Keratinocyte (primary cell): ENCODE results near the gene ABCA7. TPM values are rescaled to one million over a fixed set of nuclear protein-coding genes. Genes with fewer than 3 reads are reported as not detected.
A peak's percentile ranks its signal among the peaks of the same experiment; 100 is the strongest.

Experiments used
- DNase-seq: peaks from one replicate; pipeline ENCODE4 v3.0.0-alpha.2; 2011; ENCODE audit warnings: low read depth, missing footprints, low spot score
- FAIRE-seq: peaks from 2 replicates; lab custom pipeline; 2011; peaks lifted over from hg19 to GRCh38; lab: Jason Lieb, UNC
- H2AFZ ChIP-seq: 2 replicates; pipeline ENCODE4 v1.6.0; 2012; ENCODE audit warnings: low read length, control low read depth, inconsistent platforms; ENCODE audit not compliant: control insufficient read depth
- H3K27ac ChIP-seq: 2 replicates; pipeline ENCODE4 v1.5.1; 2011; ENCODE audit warnings: low read length; ENCODE audit not compliant: control insufficient read depth, insufficient read depth
- H3K27me3 ChIP-seq: 3 replicates; pipeline ENCODE4 v1.6.0; 2011; ENCODE audit warnings: low read length; ENCODE audit not compliant: control insufficient read depth, insufficient read depth; ENCODE audit errors: extremely low read depth
- H3K36me3 ChIP-seq, 2 experiments: 2 replicates in 1 of 2; 3 replicates in 1 of 2; pipeline ENCODE4 v1.5.1; 2011; ENCODE audit warnings: low read length in 2 of 2, mild to moderate bottlenecking in 1 of 2; ENCODE audit not compliant: control insufficient read depth in 2 of 2, insufficient read depth in 2 of 2; ENCODE audit errors: extremely low read depth in 1 of 2
- H3K4me1 ChIP-seq: 3 replicates; pipeline ENCODE4 v1.5.1; 2011; ENCODE audit warnings: low read length; ENCODE audit not compliant: control insufficient read depth, insufficient read depth; ENCODE audit errors: extremely low read depth
- H3K4me2 ChIP-seq: 3 replicates; pipeline ENCODE4 v1.6.0; 2011; ENCODE audit warnings: low read depth, low read length; ENCODE audit not compliant: control insufficient read depth, insufficient read depth; ENCODE audit errors: extremely low read depth
- H3K4me3 ChIP-seq, 3 experiments: fragments of 200-600 bp in 1 of 3; sonication (generic) in 1 of 3; 2 replicates in 2 of 3; 3 replicates in 1 of 3; pipeline ENCODE4 v1.5.1; 2011 to 2016; ENCODE audit warnings: low read length in 3 of 3, mild to moderate bottlenecking in 3 of 3, control low read depth in 2 of 3, inconsistent platforms in 1 of 3, low read depth in 1 of 3, mixed read lengths in 1 of 3, mixed run types in 1 of 3, moderate library complexity in 1 of 3; ENCODE audit not compliant: control insufficient read depth in 2 of 3, insufficient read depth in 2 of 3; ENCODE audit errors: extremely low read depth in 1 of 3
- H3K79me2 ChIP-seq: 2 replicates; pipeline ENCODE4 v1.6.0; 2012; ENCODE audit warnings: low read length; ENCODE audit not compliant: control insufficient read depth, insufficient read depth
- H3K9ac ChIP-seq: 3 replicates; pipeline ENCODE4 v1.6.0; 2011; ENCODE audit warnings: low read length; ENCODE audit not compliant: control insufficient read depth, insufficient read depth; ENCODE audit errors: extremely low read depth
- H3K9me1 ChIP-seq: 3 replicates; pipeline ENCODE4 v1.6.0; 2011; ENCODE audit warnings: low read length; ENCODE audit not compliant: control insufficient read depth, insufficient read depth; ENCODE audit errors: extremely low read depth
- H3K9me3 ChIP-seq: 2 replicates; pipeline ENCODE4 v1.5.1; 2012; ENCODE audit warnings: low read depth, low read length; ENCODE audit not compliant: control insufficient read depth
- H4K20me1 ChIP-seq: 3 replicates; pipeline ENCODE4 v1.6.0; 2011; ENCODE audit warnings: low read length; ENCODE audit not compliant: control insufficient read depth, insufficient read depth; ENCODE audit errors: extremely low read depth
- EZH2 ChIP-seq: IDR thresholded peaks from one replicate; pipeline ENCODE4 v1.6.1; 2012; ENCODE audit warnings: inconsistent platforms, mild to moderate bottlenecking, low read length, moderate library complexity
- dilution Hi-C: fragments of 300-500 bp; cut with MboI; formaldehyde crosslinking; loops from one replicate; pipeline ENCODE4 v1.7.0; 2020; ENCODE audit warnings: low sequenced_read_pairs; ENCODE audit not compliant: extremely low pct_ligation_motif_present
- polyA minus RNA-seq, 3 experiments: library from RNA; depleted of rRNA, polyadenylated mRNA; stranded (reverse); fragments of >200 nt; gene quantifications; 1 replicate in 1 of 3; 2 replicates in 1 of 3; 3 replicates in 1 of 3; pipeline ENCODE4 v1.2.3, GENCODE V29; 2011
- polyA plus RNA-seq, 5 experiments: library from polyadenylated mRNA; depleted of rRNA in 3 of 5; stranded (reverse) in 3 of 5; stranded (forward) in 1 of 5; unstranded in 1 of 5; fragments of >200 nt; gene quantifications; 1 replicate in 1 of 5; 2 replicates in 3 of 5; 3 replicates in 1 of 5; pipeline versions ENCODE4 v1.2.1 to v1.2.3, GENCODE V29; 2011 to 2012; ENCODE audit warnings: missing spikeins in 2 of 5, low read depth in 1 of 5, low replicate concordance in 1 of 5
- TF ChIP-seq, protein P1 (sequence below), 3 experiments: IDR thresholded peaks in 1 of 3; conservative IDR thresholded peaks in 1 of 3; optimal IDR thresholded peaks in 1 of 3; 2 replicates in 2 of 3; 3 replicates in 1 of 3; pipeline versions ENCODE3 to v1.5.1; 2011; ENCODE audit warnings: low read length in 3 of 3, mild to moderate bottlenecking in 3 of 3, moderate library complexity in 2 of 3, control low read depth in 1 of 3, inconsistent platforms in 1 of 3; ENCODE audit not compliant: insufficient read depth in 2 of 3; ENCODE audit errors: extremely low read depth in 1 of 3

Gene ABCA7, protein sequence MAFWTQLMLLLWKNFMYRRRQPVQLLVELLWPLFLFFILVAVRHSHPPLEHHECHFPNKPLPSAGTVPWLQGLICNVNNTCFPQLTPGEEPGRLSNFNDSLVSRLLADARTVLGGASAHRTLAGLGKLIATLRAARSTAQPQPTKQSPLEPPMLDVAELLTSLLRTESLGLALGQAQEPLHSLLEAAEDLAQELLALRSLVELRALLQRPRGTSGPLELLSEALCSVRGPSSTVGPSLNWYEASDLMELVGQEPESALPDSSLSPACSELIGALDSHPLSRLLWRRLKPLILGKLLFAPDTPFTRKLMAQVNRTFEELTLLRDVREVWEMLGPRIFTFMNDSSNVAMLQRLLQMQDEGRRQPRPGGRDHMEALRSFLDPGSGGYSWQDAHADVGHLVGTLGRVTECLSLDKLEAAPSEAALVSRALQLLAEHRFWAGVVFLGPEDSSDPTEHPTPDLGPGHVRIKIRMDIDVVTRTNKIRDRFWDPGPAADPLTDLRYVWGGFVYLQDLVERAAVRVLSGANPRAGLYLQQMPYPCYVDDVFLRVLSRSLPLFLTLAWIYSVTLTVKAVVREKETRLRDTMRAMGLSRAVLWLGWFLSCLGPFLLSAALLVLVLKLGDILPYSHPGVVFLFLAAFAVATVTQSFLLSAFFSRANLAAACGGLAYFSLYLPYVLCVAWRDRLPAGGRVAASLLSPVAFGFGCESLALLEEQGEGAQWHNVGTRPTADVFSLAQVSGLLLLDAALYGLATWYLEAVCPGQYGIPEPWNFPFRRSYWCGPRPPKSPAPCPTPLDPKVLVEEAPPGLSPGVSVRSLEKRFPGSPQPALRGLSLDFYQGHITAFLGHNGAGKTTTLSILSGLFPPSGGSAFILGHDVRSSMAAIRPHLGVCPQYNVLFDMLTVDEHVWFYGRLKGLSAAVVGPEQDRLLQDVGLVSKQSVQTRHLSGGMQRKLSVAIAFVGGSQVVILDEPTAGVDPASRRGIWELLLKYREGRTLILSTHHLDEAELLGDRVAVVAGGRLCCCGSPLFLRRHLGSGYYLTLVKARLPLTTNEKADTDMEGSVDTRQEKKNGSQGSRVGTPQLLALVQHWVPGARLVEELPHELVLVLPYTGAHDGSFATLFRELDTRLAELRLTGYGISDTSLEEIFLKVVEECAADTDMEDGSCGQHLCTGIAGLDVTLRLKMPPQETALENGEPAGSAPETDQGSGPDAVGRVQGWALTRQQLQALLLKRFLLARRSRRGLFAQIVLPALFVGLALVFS (N-terminal part only)
- 7.4 to 11.0 TPM (median 7.9 TPM) in 3 replicates for polyA plus RNA-seq
- 19.5 TPM for polyA plus RNA-seq (2011; ENCODE audit: low read depth)
- 2.5 and 4.0 TPM in 2 replicates for polyA plus RNA-seq (2011; cell fraction: cytosol; rRNA removed)
- 52.2 and 76.0 TPM in 2 replicates for polyA plus RNA-seq (2011; cell fraction: nucleus; rRNA removed)
- polyA plus RNA-seq (2012; ENCODE audit: low replicate concordance), result 24.8 and 30.3 TPM in 2 replicates
- polyA minus RNA-seq, result 15.3 to 35.6 TPM (median 15.8 TPM) in 3 replicates
- 27.8 TPM for polyA minus RNA-seq (2011; cell fraction: cytosol; rRNA and poly(A)+ RNA removed)
- polyA minus RNA-seq (2011; cell fraction: nucleus; rRNA and poly(A)+ RNA removed), result 58.4 and 58.8 TPM in 2 replicates

DNA sequence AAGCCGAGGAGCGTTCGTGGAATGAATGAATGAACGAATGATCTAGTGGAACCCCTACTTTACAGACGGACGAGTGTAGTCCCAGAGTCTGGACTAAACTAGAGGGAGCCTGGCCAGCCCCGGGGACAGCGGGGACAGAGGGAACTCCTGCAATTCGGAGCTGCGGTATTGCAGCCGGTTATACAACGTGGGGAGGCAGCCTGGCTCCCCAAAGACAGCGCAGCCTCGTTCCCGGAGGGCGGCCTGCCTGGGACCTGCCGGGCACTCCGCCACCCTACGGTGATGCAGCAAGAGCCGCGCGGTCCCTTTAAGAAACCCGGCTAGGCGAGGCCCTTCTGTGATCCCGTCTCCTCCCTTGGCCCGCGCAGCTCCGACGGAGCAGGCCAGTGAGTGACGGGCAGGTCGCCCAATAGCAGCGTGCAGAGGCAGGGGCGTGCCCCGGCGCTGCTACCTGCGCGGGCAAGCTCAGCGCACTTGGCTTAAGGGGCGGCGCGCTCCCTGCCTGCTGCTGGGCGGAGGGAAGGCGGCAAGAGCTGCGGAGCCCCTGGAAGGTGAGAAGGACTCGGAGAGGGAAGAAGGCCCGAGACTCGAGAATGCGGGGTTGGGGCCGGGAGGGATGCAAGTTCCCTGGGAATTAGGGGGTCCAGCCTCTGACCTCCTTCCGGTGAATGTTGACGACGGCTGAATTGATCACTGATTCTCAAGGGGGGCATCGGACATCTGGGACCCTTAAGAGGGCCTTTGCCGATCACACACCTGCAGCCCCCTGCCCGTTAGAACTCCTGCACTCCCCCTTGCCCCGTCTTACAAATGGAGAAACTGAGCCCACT lies at the start of gene ABCA7:
Gene ABCA7 (plus strand): TSS at position 462 of the 830 bp plus-strand sequence. CDS start 1,255 bp downstream, outside the sequence.
- Histone ChIP-seq H3K36me3 (peaks cover 24 to 26% of the 10 kb centered on the region in 2 experiments), H3K27ac (peak within 1 kb of the TSS; percentile 62), H2AFZ (no peak within 1 kb of the TSS), H3K79me2 (peaks cover 9% of the 10 kb centered on the region), H3K27me3 (no peaks in the 10 kb centered on the region), H3K4me3 (peak within 1 kb of the TSS; percentile 75 to 92 (median 80)), H3K9me1 (no peaks in the 10 kb centered on the region), H3K4me2 (peak within 1 kb of the TSS; percentile 96), H3K9me3 (no peaks in the 10 kb centered on the region), H4K20me1 (peaks cover 9% of the 10 kb centered on the region), H3K4me1 (peaks cover 29% of the 10 kb centered on the region), H3K9ac (peak within 1 kb of the TSS; percentile 74)
- dilution Hi-C loops, result no loop called here
- DNase-seq, result peak; percentile 94
- TF ChIP-seq EZH2, result no peak
- TF ChIP-seq, protein P1, sequence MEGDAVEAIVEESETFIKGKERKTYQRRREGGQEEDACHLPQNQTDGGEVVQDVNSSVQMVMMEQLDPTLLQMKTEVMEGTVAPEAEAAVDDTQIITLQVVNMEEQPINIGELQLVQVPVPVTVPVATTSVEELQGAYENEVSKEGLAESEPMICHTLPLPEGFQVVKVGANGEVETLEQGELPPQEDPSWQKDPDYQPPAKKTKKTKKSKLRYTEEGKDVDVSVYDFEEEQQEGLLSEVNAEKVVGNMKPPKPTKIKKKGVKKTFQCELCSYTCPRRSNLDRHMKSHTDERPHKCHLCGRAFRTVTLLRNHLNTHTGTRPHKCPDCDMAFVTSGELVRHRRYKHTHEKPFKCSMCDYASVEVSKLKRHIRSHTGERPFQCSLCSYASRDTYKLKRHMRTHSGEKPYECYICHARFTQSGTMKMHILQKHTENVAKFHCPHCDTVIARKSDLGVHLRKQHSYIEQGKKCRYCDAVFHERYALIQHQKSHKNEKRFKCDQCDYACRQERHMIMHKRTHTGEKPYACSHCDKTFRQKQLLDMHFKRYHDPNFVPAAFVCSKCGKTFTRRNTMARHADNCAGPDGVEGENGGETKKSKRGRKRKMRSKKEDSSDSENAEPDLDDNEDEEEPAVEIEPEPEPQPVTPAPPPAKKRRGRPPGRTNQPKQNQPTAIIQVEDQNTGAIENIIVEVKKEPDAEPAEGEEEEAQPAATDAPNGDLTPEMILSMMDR (optimal IDR thresholded peaks at IDR 0.05 in 1 of 3, IDR thresholded peaks at IDR 0.05 in 1 of 3, conservative IDR thresholded peaks at IDR 0.05 in 1 of 3; ENCODE audit: extremely low read depth in 1 of 3, insufficient read depth in 2 of 3, low read length in 3 of 3), result peak in 1 of 3 experiments; percentile 3
- peak; percentile 23 for FAIRE-seq
